ENCODE results near the gene DOHH.

Gene DOHH

DNA sequence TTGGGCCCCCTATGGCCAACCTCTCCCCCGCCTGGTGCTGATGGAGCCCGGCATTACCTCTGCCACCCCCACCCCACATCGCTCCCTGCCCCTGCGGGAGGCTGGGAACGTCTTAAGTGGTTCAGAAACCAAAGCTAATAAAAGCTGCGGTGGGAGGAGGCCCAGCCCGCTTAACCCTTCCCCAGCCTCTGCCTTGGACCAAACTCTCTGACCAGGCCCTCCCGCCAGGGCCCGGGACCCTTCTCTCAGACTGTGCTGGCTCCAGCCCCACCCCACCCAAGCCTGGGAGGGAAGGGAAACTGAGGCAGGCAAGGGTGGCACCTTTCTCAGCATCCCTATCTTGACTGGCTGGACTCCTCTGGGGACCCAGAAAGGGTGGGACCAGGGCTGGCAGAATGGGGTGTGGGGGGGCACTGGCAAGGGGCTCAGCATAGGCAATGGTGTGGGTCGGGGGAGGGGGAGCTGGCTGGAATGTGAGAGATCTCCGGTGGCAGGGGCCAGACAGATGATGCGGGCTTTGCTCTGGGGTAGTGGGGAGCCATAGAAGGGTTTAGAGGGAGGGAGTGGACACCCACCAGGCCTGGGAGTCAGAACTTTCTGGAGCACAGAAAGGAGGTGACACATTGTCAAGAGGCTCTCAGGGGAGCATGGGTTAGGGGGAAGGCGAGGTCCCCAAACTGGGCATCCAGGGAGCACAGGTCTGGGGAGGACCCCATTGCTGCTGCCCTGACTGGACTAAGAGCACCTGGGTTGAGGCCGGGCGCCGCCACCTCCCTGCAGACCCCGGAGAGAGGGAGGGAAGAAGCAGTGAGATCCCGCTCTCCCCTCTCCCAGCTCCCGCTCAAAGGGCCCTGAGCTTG lies 42.0 kb downstream of the DOHH start (continued):
- TF ChIP-seq HIC1 (tag by site-specific recombination; IDR thresholded peaks at IDR 0.05) (no peak), ZNF513 (tag by site-specific recombination; IDR thresholded peaks at IDR 0.05) (no peak), ZNF19 (tag by site-specific recombination; IDR thresholded peaks at IDR 0.05; ENCODE audit: low read depth) (no peak), ZNF433 (tag by site-specific recombination; IDR thresholded peaks at IDR 0.05; ENCODE audit: low read depth) (no peak), ZNF221 (tag by site-specific recombination; IDR thresholded peaks at IDR 0.05; ENCODE audit: borderline replicate concordance) (no peak)

DNA sequence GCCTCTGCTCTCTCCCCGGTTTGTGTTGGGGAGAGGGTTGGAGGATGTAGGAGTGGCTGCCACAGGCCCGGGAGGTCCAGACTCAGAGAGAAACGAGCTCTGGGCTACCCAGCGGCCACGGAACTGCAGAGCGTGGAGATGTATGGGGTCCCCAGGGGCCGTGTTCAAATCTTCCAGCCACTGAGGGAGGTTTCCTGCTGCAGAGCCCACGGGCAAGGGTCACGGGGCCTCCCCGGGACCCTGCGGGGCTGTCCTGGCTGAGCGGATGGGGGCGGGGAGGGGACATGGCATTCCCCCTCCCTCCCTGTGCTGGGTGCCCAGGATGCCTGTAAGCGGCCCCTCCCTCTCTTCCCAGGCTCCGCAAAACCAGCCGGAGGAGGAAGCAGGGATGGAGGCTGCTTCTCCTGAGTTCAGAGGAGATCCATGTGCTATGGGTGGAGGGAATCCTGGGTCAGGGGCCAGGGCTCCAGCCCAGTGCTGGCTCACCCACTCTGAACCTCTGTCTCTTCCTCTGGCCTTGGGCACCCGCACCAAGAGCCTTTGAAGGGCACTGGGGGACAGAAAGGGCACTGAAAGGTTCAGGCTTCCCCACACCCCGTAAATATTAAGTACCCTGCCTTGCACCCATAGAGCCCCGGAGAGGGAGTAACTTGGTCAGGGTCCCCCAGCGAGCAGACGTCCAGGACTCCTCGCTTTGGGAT lies 42.8 kb downstream of the DOHH start:
- Histone ChIP-seq H3K36me3 (ENCODE audit: control insufficient read depth in 2 of 2, insufficient read depth in 1 of 2, low read length in 2 of 2) (peaks cover 0 to 30% of the 10 kb centered on the region in 2 experiments; a peak in 2 of 3 replicates), H3K27ac (ENCODE audit: extremely low read depth, low read depth, low read length) (no peak overlapping the region), H3K9me3 (ENCODE audit: control insufficient read depth, insufficient read depth, low read depth, low read length) (no peaks in the 10 kb centered on the region), H3K4me3 (ENCODE audit: low read depth, low read length) (no peak overlapping the region), H3K4me1 (ENCODE audit: control insufficient read depth, insufficient read depth, low read length) (peaks cover 8% of the 10 kb centered on the region)
- CTCF ChIA-PET: no interaction called here
- POLR2A ChIA-PET: interaction anchor here (0.6 kb wide), 1 partner anchor 122 kb away, joined by 4 read pairs; no protein-coding TSS in a partner anchor
- TF ChIP-seq GLIS1 (tag by site-specific recombination; IDR thresholded peaks at IDR 0.05) (peak; percentile 65), ZXDB (tag by site-specific recombination; IDR thresholded peaks at IDR 0.05) (peak; percentile 25; the same call in 1 of the 2 replicates), CTCF (tag by site-specific recombination; IDR thresholded peaks at IDR 0.05) (no peak), MZF1 (tag by site-specific recombination; IDR thresholded peaks at IDR 0.05; ENCODE audit: borderline replicate concordance) (no peak), ZNF521 (tag by site-specific recombination; IDR thresholded peaks at IDR 0.05) (no peak), KLF8 (tag by site-specific recombination; IDR thresholded peaks at IDR 0.05) (peak; percentile 19; the same call in 1 of the 2 replicates), ZNF76 (tag by site-specific recombination; IDR thresholded peaks at IDR 0.05; ENCODE audit: borderline replicate concordance, low read depth) (peak; percentile 36; the same call in 1 of the 2 replicates), ZNF341 (tag by site-specific recombination; IDR thresholded peaks at IDR 0.05; ENCODE audit: low read depth) (0 out of 2 replicates have a peak, but pooled peaks have one; percentile 7), IKZF3 (tag by site-specific recombination; IDR thresholded peaks at IDR 0.05) (peak; percentile 52), ZBTB20 (tag by site-specific recombination; IDR thresholded peaks at IDR 0.05) (peak; percentile 46; the same call in 1 of the 2 replicates), ZNF664 (tag by site-specific recombination; IDR thresholded peaks at IDR 0.05) (no peak), ZNF37A (tag by site-specific recombination; IDR thresholded peaks at IDR 0.05) (no peak), ZBTB48 (tag by site-specific recombination; IDR thresholded peaks at IDR 0.05) (peak; percentile 51; the same call in 1 of the 2 replicates), ZNF623 (tag by site-specific recombination; IDR thresholded peaks at IDR 0.05) (0 out of 2 replicates have a peak, but pooled peaks have one; percentile 17), ZNF843 (tag by site-specific recombination; IDR thresholded peaks at IDR 0.05) (no peak), ZNF354C (tag by site-specific recombination; IDR thresholded peaks at IDR 0.05; ENCODE audit: borderline replicate concordance, low read depth) (no peak), OVOL3 (tag by site-specific recombination; IDR thresholded peaks at IDR 0.05) (no peak), ZNF133 (tag by site-specific recombination; IDR thresholded peaks at IDR 0.05) (no peak), EGR2 (tag by site-specific recombination; IDR thresholded peaks at IDR 0.05; ENCODE audit: low read depth) (no peak), ZNF600 (tag by site-specific recombination; IDR thresholded peaks at IDR 0.05) (0 out of 2 replicates have a peak, but pooled peaks have one; percentile 43), ZNF596 (tag by site-specific recombination; IDR thresholded peaks at IDR 0.05) (no peak), ZBTB17 (tag by site-specific recombination; IDR thresholded peaks at IDR 0.05) (peak; percentile 34; the same call in 1 of the 2 replicates)
- TF ChIP-seq, protein P1, sequence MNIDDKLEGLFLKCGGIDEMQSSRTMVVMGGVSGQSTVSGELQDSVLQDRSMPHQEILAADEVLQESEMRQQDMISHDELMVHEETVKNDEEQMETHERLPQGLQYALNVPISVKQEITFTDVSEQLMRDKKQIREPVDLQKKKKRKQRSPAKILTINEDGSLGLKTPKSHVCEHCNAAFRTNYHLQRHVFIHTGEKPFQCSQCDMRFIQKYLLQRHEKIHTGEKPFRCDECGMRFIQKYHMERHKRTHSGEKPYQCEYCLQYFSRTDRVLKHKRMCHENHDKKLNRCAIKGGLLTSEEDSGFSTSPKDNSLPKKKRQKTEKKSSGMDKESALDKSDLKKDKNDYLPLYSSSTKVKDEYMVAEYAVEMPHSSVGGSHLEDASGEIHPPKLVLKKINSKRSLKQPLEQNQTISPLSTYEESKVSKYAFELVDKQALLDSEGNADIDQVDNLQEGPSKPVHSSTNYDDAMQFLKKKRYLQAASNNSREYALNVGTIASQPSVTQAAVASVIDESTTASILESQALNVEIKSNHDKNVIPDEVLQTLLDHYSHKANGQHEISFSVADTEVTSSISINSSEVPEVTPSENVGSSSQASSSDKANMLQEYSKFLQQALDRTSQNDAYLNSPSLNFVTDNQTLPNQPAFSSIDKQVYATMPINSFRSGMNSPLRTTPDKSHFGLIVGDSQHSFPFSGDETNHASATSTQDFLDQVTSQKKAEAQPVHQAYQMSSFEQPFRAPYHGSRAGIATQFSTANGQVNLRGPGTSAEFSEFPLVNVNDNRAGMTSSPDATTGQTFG (tag by site-specific recombination; IDR thresholded peaks at IDR 0.05; ENCODE audit: borderline replicate concordance): no peak

All from HEK293 (cell line).